NCI-H1048 (cell line): ENCODE data around the gene BORCS8.
"Not testable (repeated sequence)": the region's sequence is repeated elsewhere in the genome, so short reads cannot be mapped to it uniquely, and the experiment has no call there.

Experiments used
- DNase-seq: peaks from one replicate; lab custom pipeline; 2025; lab: John Stamatoyannopoulos, UW

BORCS8 gene

DNA sequence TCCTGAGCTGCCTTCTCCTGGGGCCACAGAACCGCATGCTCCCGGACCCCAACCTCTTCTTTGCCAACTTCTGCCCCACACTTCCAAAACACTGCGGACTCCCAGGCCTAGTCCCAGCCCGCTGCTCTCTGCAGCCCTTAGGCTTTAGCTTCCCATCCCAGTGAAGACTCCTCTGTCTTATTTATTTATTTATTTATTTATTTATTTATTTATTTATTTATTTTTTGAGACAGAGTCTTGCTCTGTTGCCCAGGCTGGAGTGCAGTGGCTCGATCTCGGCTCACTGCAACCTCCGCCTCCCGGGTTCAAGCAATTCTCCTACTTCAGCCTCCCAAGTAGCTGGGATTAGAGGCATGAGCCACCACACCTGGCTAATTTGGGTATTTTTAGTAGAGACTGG lies 43.4 kb downstream of the BORCS8 start:
- DNase-seq: not testable (repeated sequence)

- no peak for DNase-seq
Observed at GRCh38 chr19:19147344-19147743, 44.6 kb downstream of the BORCS8 start.

DNA sequence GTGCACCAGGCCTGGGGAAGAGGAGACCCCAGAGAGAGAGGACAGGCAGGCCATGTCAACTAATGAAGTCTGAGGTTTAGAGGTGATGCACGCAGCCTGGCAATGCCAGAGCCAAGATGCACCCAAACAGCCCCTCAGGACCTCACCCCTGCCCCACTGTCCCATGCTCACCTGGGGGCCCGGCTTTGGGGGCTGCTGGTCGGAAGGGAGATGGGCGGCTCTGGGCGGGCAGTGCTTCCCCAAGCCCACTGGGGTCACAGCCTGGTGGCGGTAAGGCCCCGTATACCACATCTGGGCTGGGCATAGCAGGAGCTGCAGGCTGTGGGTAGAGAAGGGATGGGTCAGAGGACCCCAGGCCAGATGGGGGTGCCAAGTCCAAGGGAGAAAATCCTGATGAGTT lies 45.1 kb downstream of the BORCS8 start:
- no peak for DNase-seq

DNA sequence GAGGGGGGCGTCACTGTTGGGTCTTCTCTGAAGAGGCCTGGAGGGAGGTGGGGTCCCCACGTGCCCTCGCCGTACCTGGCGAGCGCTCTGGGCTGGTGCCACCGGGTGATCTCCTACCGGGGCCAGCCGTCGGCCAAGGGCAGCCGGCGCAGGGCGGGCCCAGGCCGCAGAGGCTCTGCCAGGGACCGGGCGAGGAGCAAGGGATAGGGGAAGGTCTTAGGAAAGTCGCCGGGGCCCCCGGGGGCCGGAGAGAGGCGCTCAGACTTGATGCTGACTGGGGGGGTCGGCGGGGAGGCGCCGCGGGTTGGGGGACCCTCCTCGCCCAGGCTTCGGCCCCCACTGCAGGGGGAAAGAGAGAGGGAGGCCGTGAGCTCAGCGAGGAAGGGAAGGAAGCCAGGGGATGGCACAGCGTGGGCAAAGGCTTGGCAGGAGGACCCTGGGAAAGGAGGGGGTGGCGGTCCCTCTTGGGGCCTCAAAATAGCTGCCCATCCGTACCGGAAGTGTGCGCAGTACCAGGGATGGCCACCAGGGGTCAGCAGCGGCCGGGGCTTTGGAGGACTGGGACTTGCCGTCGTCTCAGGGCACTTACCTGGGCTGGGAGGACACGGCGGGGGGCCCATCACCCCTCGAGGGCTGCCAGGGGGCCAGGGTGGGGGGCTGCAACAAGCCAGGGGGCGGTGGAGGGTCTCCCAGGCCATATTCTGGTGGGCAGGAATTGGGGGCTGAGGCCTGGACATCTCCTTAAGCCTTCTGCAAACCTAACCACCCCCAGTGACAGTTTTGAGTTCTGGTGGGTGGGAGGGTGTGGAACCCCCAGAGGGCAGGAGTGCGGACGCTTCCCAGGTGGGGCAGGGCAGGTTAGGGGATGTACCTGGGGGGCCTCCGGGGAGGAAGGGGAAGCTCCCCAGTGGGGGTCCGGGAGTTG lies 46.0 kb downstream of the BORCS8 start:
- DNase-seq: peak; percentile 53

DNA sequence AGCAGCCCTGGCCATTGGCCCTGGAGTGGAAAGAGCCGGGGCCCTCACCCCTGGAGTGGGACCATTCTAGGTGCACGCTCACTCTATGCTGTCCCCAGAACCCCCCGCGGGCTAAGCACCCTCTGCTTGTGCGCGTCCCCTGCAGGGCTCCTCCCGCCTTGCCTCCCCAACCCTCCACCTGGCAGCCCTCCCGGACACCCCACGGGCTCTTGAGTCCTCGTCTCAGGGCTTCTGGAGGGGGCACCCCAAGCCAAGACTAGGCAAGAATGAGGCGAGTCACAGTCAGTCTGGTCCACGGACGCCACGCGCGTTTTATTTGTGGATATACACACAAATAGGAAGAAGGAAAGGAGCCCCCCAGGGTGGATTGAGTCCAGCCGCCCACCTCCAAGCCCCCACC lies 46.7 kb downstream of the BORCS8 start:
- DNase-seq: no peak

- DNase-seq: no peak
Observed at GRCh38 chr19:19142347-19142746, 49.6 kb downstream of the BORCS8 start.

GRCh38 chr19:19140476-19140875 lies 51.5 kb downstream of the BORCS8 start:
- no peak for DNase-seq

GRCh38 chr19:19139876-19140229 lies 52.1 kb downstream of the BORCS8 start:
- DNase-seq: no peak

DNA sequence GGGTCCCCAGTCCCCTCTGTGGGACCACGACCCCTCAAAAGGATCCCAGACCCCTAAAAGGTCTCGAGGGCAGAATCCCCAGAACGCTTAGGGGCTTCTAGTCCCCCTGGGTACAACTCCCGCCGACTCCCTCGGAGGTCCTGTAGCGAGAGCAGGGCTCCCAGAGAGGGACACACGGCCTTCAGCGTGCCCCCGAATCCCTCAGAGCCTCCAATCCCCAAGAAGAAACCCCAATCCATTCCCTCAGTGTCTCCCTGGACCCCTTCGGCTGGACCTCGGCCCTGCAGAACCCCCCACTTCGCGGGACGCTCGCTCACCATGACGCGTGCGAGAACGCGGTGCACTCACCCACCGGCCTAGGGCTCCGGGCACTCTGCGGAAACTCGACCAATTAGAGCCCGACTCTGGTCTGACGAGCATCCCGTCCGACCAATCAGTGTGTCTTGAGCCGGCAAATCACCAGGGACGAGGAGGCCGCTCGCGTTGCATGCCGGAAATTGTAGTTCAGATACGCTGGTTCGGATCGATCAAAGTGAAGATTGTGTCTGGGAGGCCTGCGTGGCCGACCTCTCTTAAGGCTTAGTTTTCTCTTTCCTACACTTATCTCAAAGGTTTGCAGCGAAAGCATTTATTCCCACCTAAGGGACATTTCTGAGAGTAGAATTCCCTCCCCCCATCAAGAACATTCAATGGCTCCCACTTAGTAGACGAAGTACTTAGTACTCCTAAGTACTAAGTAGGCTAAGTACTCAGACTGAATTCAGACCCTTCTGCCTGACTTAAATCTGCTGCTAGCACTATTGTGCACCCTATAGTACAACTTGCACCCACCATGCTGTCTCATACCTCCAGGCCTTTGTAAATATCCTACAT lies 53.6 kb downstream of the BORCS8 start, which contains the start of gene TMEM161A:
TMEM161A (minus strand) TSS at position 370 of the 873 bp plus-strand sequence; CDS start at position 320, 50 bp downstream.
- peak; percentile 94 for DNase-seq

DNA sequence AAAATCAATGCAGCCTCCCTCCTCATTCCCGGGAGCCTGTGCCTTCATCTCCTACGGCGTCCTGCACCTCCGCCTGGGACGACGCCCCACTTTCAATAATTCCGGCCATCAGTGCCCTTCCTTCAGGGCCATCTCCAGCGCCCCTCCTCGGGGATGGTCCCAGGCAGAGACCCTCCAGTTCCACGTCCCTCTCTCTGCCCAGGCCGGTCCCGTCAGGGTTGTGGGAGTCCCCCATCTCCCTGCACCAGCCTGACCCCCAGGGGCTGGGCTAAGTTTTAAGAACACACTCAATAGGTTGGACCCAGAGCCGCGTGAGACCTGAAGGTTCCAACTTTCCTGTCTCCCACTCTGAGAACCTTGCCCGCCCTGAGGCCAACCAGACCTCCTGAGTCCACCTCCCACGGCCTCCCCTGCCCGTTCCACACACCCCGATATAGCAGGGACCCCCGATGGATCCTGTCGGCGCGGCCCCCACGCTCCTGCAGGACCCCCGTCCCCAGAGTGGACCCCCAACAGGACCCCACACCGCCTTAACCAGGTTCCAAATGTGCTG lies 54.3 kb downstream of the BORCS8 start:
- no peak for DNase-seq

GRCh38 chr19:19135713-19136112 lies 56.2 kb downstream of the BORCS8 start:
- DNase-seq: not testable (repeated sequence)

- no peak for DNase-seq
Observed at GRCh38 chr19:19134687-19135158, 57.2 kb downstream of the BORCS8 start.

DNA sequence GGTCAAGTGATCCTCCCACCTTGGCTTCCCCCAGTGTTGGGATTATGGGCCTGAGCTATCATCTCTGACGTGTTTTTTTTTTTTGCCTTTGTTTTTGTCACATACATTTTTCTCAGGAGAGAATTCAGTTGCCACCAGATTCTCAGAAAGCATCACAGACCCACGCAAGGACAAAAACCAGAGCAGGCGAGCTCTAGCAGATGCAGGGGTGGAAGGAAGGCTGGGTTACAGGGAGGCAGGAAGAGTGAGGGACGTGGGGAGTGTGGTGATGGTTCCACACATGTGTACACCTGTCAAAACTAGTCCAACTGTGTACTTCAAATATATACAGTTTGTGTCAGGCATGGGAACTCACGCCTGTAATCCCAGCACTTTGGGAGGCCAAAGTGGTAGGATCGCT lies 58.0 kb downstream of the BORCS8 start:
- DNase-seq: no peak

GRCh38 chr19:19132912-19133311 lies 59.0 kb downstream of the BORCS8 start:
- no peak for DNase-seq

- no peak for DNase-seq
Observed at GRCh38 chr19:19131989-19132388, 60.0 kb downstream of the BORCS8 start.
